Fibroblast of lung (primary cell): Measurements from ENCODE around the gene NUDT4. TPM values are rescaled to one million over a fixed set of nuclear protein-coding genes. Genes with fewer than 3 reads are reported as not detected.
A peak's percentile ranks its signal among the peaks of the same experiment; 100 is the strongest.

Experiments used
- DNase-seq, 2 donors: peaks; one replicate each; pipeline versions ENCODE4 v3.0.0 to v3.0.0-alpha.2; 2010; ENCODE audit warnings: low read depth in 2 of 2
- H2AFZ ChIP-seq: 2 replicates; pipeline ENCODE4 v1.5.1; 2012; ENCODE audit warnings: low read length, control low read depth, inconsistent platforms
- H3K27ac ChIP-seq: 2 replicates; pipeline ENCODE4 v1.5.1; 2011; ENCODE audit warnings: low read length, control low read depth; ENCODE audit not compliant: insufficient read depth
- H3K27me3 ChIP-seq: 2 replicates; pipeline ENCODE4 v1.5.1; 2011; ENCODE audit warnings: mild to moderate bottlenecking, low read length; ENCODE audit not compliant: control insufficient read depth, insufficient read depth
- H3K36me3 ChIP-seq: 2 replicates; pipeline ENCODE4 v1.5.1; 2011; ENCODE audit warnings: low read length; ENCODE audit not compliant: control insufficient read depth, insufficient read depth
- H3K4me1 ChIP-seq: 2 replicates; pipeline ENCODE4 v1.5.1; 2011; ENCODE audit warnings: low read length; ENCODE audit not compliant: control insufficient read depth, insufficient read depth; ENCODE audit errors: extremely low read depth
- H3K4me2 ChIP-seq: 2 replicates; pipeline ENCODE4 v1.5.1; 2011; ENCODE audit warnings: low read length, control low read depth; ENCODE audit not compliant: insufficient read depth; ENCODE audit errors: extremely low read depth
- H3K4me3 ChIP-seq, 4 experiments: fragments of 200-600 bp in 1 of 4; sonication (generic) in 1 of 4; replicated peaks in 1 of 4; 2 replicates each; pipeline ENCODE4 v1.5.1; 2011 to 2016; ENCODE audit warnings: low read length in 4 of 4, low read depth in 3 of 4, mild to moderate bottlenecking in 3 of 4, control low read depth in 2 of 4, inconsistent platforms in 1 of 4, mixed read lengths in 1 of 4; ENCODE audit not compliant: insufficient read depth in 1 of 4; ENCODE audit errors: control extremely low read depth in 1 of 4
- H3K79me2 ChIP-seq: 2 replicates; pipeline ENCODE4 v1.5.1; 2012; ENCODE audit warnings: mild to moderate bottlenecking, low read length, inconsistent platforms; ENCODE audit not compliant: control insufficient read depth, insufficient read depth
- H3K9ac ChIP-seq: 2 replicates; pipeline ENCODE4 v1.5.1; 2011; ENCODE audit warnings: mild to moderate bottlenecking, low read length, control low read depth; ENCODE audit not compliant: insufficient read depth
- H3K9me3 ChIP-seq: 2 replicates; pipeline ENCODE4 v1.5.1; 2012; ENCODE audit warnings: low read depth, low read length; ENCODE audit not compliant: control insufficient read depth, insufficient read depth
- H4K20me1 ChIP-seq: 2 replicates; pipeline ENCODE4 v1.5.1; 2011; ENCODE audit warnings: low read length; ENCODE audit not compliant: control insufficient read depth, insufficient read depth; ENCODE audit errors: extremely low read depth
- CTCF ChIP-seq, 2 donors: IDR thresholded peaks in 1 of 2; conservative IDR thresholded peaks in 1 of 2; 1 replicate in 1 of 2; 2 replicates in 1 of 2; pipeline ENCODE4 v1.5.1; 2011 to 2012; ENCODE audit warnings: low read length in 2 of 2, control low read depth in 1 of 2, inconsistent platforms in 1 of 2, low read depth in 1 of 2, mild to moderate bottlenecking in 1 of 2
- EZH2 ChIP-seq: IDR thresholded peaks from 2 replicates; pipeline ENCODE4 v1.5.1; 2012; ENCODE audit warnings: low read length, control low read depth, mild to moderate bottlenecking; ENCODE audit errors: missing control alignments
- polyA plus RNA-seq, 2 donors: library from polyadenylated mRNA; depleted of rRNA in 1 of 2; stranded (reverse) in 1 of 2; unstranded in 1 of 2; fragments of >200 nt; gene quantifications; 2 replicates each; pipeline ENCODE4 v1.2.1, GENCODE V29; 2011 to 2012; ENCODE audit warnings: missing spikeins in 1 of 2
- total RNA-seq: library from RNA; depleted of rRNA; stranded (reverse); fragments of >200 nt; gene quantifications from 2 replicates; pipeline ENCODE4 v1.2.1, GENCODE V29; 2014

The NUDT4 gene
- total and polyA plus RNA-seq, 2 donors (not counting 1 experiment from before 2014, with no cell fraction given), result 56.6 to 73.5 TPM

GRCh38 chr12:93426412-93426805 is 48.7 kb downstream of the NUDT4 start:
- Histone ChIP-seq H4K20me1 (no peaks in the 10 kb centered on the region), H3K9me3 (no peaks in the 10 kb centered on the region), H3K27me3 (no peaks in the 10 kb centered on the region), H3K9ac (no peak overlapping the region), H2AFZ (no peak overlapping the region), H3K27ac (no peak overlapping the region), H3K4me2 (no peak overlapping the region), H3K36me3 (no peaks in the 10 kb centered on the region), H3K79me2 (peaks cover 94% of the 10 kb centered on the region), H3K4me3 (no peak overlapping the region), H3K4me1 (peaks cover 9% of the 10 kb centered on the region)
- TF ChIP-seq CTCF (conservative IDR thresholded peaks at IDR 0.05 in 1 of 2, IDR thresholded peaks at IDR 0.05 in 1 of 2; ENCODE audit: low read depth in 1 of 2, low read length in 2 of 2) (no peak), EZH2 (no peak)
- DNase-seq, result no peak

- no peak overlapping the region for H3K27ac ChIP-seq
- H3K9ac ChIP-seq, result no peak overlapping the region
- peak overlapping the region; percentile 52 for H3K4me2 ChIP-seq
- no peaks in the 10 kb centered on the region for H3K9me3 ChIP-seq
- TF ChIP-seq CTCF (conservative IDR thresholded peaks at IDR 0.05 in 1 of 2, IDR thresholded peaks at IDR 0.05 in 1 of 2; ENCODE audit: low read depth in 1 of 2, low read length in 2 of 2), result no peak
- no peak for TF ChIP-seq EZH2
- no peak overlapping the region for H2AFZ ChIP-seq
- H3K27me3 ChIP-seq, result no peaks in the 10 kb centered on the region
- no peak overlapping the region for H3K4me3 ChIP-seq
- H3K36me3 ChIP-seq, result no peaks in the 10 kb centered on the region
- no peaks in the 10 kb centered on the region for H4K20me1 ChIP-seq
- DNase-seq, result peak; percentile 62 to 77
- H3K4me1 ChIP-seq, result peaks cover 9% of the 10 kb centered on the region
- H3K79me2 ChIP-seq, result peaks cover 94% of the 10 kb centered on the region
Measured at GRCh38 chr12:93427779-93428564, 50.2 kb downstream of the NUDT4 start.

GRCh38 chr12:93429448-93429847 is 51.7 kb downstream of the NUDT4 start:
- Histone ChIP-seq H3K9ac (no peak overlapping the region), H3K9me3 (no peaks in the 10 kb centered on the region), H4K20me1 (no peaks in the 10 kb centered on the region), H3K4me1 (peaks cover 8% of the 10 kb centered on the region), H3K27ac (no peak overlapping the region), H3K36me3 (no peaks in the 10 kb centered on the region), H3K27me3 (no peaks in the 10 kb centered on the region), H3K79me2 (peaks cover 94% of the 10 kb centered on the region), H2AFZ (no peak overlapping the region), H3K4me2 (no peak overlapping the region), H3K4me3 (no peak overlapping the region)
- no peak for DNase-seq
- TF ChIP-seq EZH2 (no peak), CTCF (conservative IDR thresholded peaks at IDR 0.05 in 1 of 2, IDR thresholded peaks at IDR 0.05 in 1 of 2; ENCODE audit: low read depth in 1 of 2, low read length in 2 of 2) (no peak)
